ENCODE measurements around the gene ATP8B4.

DNA sequence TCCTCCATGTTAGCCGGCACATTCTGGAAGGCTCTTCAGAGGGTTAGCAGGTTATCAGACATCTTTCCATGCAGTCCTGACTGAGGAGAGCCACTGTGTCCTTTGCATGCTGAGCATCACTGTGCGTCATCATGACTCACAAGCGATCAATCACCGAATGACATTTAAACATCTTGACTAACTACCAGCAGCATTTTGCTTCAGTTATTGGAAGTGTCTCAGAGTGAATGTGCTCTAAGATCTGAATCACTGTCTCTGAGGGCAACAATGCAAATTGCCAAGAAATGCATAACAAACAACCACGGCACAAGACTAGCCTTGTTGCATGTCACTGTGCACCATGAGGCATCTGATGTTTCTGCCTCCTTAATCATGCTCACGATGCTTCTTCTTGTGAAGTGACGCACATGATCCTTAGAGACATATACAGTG is 18.3 kb upstream of the ATP8B4 start:
- TF ChIP-seq CTCF (optimal IDR thresholded peaks at IDR 0.05 in 1 of 3, IDR thresholded peaks at IDR 0.05 in 1 of 3, conservative IDR thresholded peaks at IDR 0.05 in 1 of 3; ENCODE audit: extremely low read depth in 1 of 3, insufficient read depth in 2 of 3, low read length in 3 of 3) (no peak), EZH2 (IDR thresholded peaks at IDR 0.05; ENCODE audit: low read length) (no peak)
